EL (cell line): ENCODE results near the gene EEF1AKMT1.
A peak's percentile ranks its signal among the peaks of the same experiment; 100 is the strongest.

Source experiments
- DNase-seq: peaks from one replicate; pipeline ENCODE4 v3.0.0-alpha.2; 2016

The EEF1AKMT1 gene, protein sequence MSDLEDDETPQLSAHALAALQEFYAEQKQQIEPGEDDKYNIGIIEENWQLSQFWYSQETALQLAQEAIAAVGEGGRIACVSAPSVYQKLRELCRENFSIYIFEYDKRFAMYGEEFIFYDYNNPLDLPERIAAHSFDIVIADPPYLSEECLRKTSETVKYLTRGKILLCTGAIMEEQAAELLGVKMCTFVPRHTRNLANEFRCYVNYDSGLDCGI

DNA sequence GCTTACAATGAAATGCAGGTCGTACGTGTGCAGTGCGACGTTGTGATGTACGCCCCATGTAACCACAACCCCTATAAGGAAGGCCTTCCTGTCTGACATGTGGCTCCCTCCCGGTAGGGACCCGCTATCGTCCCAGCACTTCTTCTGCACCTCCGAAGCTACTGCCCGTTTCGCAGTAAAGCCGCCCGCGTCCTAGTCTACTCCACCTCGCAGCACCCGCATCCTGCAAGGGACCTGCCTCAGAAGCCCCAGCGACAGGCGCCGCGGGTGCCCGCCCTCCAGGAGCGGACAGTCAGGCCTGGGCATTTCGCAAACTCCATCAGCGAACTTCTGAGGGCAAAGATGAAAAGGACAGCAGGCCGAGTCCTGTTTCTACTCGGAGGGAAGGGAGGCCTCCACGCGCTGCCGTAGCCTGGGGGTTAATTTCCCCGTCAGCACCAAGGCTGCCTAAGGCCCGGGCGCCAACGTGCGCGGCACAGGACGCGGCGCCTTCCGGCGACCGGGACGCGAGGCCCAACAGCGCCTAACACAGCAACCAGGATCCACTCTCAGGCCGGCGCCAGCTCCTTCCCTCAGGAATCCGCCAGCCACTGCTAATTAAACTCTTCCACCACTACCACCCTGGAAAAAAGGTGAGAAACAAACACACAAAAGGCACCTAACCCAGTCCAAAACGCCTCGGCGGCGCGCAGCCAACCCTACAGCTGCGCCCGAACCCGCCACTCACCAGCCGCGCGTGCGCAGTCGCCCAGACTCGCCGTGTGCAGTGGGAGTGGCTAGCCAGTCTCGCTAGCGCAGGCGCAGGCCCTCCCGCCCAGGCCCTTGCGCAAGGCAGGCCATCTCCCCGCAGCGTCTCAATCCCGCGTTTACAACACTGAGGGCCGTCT is at the start of gene EEF1AKMT1:
TSS of gene EEF1AKMT1 (minus strand) at position 768 of the 887 bp plus-strand sequence. CDS start 16,363 bp downstream, outside the sequence.
- peak; percentile 91 for DNase-seq

DNA sequence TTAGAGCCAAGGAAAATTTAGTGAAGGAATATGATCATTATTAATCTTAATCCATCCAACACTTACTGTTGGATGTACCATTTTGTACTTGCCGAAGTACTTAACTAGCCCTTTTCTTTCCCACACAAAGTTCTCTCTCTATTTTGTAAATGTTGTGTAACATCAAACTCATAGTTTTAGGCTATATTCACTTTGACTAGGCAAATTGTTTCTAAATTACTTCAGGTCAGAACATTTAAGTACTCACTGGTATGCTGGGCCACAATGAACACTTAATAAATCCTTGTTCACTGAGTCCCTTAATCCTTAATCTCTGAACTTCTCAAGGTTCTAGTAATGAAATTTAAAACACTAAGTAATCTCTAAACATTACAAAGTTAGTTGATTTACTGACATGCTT is 49.3 kb upstream of the EEF1AKMT1 start:
- DNase-seq: no peak

DNA sequence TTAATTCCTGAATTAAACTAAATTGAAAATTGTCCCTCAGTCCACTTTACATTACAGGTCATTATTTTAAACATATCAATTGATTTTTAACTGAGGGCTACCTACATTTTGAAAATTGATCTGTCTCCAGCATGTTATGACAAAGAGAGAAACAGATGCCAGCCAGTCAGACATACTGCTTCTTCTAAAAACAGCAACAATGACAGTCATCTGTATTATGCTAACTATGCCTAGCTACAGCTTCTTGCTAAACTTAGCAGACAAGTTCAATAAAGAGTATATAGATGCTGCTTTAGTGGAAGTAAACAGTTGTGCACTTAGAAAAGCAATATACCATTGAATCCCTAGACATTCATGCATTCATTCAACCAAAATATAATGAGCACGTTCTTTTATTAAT is 48.6 kb upstream of the EEF1AKMT1 start:
- no peak for DNase-seq

DNA sequence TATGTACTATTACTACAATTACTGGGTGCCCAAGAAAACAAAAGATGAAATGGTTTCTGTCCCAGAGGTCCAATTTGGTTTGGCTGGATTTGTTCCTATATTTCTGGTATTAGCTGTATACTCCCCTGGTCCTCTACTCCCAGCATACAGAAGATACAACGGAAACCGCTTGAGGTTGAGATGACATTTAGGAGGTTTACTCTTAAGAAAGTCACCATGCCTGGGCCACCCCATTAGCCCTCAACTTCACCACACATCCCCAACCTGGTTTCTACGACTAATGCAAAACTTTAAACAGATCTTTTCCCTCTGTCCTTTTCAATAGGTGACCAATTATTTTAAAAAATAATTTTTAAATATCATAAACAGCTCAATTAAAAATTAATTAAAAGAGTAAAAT is 46.0 kb upstream of the EEF1AKMT1 start:
- no peak for DNase-seq

DNA sequence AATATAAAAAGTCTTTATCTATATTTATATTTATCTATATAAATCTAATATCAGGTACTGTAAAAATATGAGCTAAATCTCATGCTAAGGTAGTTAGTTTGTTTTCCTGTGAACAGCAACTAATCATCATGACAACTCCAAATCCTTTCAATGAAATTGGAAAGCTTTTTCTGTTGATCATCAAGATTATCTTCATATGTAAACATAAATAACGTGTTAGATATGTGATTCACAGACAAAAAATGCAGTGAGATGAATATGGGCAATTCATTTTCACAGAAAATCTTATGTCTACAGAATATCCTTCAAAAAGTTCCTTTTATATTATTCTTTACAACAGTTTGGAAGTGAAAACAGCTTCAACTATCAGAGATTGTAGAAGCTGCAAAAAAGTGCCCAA is 41.7 kb upstream of the EEF1AKMT1 start:
- DNase-seq: peak; percentile 41

DNA sequence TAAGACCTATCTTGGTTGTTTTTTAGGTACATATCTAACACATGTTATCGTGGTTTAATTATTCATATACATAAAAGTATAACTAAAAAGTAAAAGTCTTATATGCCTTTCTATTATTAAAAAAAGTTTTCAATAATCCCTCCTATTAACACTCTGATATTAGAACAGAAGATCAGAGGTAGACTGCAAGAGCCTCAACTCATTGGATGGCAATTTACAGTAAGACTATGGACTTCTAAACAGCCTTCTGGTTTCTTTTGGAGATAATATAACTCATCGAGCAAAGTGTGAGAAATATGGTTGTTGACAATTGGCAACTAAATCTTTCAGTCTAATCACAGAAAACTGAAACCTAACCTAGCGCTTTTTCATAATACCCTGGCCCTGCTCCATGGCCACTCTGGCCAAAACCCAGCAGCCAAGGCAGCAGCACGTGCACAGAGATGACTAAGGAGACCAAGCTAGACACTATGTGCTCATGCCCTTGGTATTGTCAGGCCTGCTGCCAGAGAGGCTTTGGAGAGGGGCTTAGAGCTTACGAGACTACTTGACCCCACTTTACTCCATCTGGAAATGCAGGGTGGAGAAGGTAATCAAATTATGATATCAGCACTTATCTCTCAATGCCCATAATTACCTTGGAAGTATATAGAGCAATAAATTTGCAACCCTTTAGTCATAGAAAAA is 40.6 kb upstream of the EEF1AKMT1 start:
- DNase-seq: peak; percentile 97

DNA sequence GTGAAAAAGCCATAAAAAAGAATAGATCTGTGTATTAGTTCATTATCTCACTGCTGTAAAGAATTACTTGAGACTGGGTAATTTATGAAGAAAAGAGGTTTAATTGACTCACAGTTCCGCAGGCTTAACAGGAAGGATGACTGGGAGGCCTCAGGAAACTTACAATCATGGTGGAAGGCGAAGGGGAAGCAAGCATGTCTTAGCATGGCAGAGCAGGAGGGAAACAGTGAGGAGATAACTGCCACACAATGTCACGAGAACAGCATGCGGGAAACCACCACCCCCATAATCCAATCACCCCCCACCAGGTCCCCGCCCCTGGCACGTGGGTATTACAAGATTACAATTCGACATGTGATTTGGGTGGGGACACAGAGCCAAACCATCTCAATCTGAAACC is 39.1 kb upstream of the EEF1AKMT1 start:
- no peak for DNase-seq

DNA sequence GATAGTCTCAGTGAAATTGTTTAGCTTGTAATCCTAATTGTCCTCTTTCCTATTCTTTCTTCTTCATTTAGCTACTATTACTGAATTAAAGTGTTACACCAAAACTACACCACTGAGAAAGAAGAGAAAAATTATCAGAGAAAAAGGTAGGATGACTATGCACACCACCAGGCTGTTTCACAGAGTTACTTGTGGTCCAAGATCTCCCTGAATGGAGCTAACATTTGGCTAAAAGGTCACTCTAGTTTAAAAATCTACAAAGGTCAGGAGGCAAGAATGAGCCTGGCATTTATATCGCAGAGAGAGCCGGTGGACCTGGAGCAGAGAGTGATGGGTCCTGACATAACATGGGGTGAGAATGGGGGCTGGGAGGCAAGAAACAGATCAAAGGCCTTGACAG is 37.0 kb upstream of the EEF1AKMT1 start:
- DNase-seq: no peak

DNA sequence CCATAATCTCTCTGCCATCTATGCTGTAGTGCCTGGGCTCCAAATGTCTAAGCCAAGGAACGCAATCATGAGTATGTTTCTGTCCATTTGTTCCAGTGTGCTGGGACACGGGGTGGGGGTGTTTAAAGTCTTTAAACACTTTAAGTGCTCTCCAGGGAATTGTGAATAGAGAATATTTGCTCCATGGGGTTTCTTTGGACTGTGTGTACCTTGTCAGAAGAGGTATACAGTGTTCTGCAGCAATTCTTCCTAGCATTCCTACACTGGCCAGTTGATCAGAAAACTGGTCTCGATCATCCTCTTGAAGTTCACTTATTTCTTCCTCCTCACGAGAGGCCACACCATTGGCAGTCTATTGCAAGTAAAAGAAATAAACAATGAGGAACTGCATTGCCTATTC is 35.1 kb upstream of the EEF1AKMT1 start:
- DNase-seq: no peak

DNA sequence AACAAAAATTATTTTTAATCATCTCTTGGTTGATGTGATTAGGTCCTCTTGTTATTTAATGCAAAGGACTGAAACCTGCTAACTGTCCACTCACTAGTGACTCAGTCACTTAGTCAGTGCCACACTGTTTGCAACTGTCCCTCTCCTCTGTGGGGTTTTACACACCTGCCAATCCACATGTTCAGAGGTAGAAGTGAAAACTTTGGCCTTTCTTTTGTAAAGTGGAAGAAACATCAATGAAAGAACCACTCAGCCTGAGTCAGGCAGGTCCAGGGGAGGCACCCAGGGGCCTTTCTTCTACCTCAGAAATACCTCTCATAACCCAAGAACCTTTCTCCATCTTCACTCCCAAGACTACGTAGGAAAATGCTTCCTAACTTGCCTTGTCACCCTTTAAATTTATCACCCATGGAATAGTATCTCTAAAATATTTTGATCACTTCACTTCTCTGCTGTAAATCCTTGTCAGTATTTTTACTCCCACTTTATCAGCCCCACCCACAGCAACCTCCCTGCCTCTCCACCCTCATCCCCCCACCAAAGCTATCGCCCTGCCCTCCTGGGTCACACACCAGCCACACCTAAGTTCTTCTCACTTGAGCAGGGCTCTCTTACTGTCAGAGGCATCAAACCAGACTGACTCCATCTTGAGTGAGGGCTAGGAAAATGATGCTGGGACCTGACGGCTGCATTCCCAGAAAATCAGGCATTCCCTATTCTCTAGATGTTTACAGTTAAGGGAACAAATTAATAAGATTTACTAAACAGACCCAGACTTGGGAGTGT is 29.6 kb upstream of the EEF1AKMT1 start:
- DNase-seq: no peak

DNA sequence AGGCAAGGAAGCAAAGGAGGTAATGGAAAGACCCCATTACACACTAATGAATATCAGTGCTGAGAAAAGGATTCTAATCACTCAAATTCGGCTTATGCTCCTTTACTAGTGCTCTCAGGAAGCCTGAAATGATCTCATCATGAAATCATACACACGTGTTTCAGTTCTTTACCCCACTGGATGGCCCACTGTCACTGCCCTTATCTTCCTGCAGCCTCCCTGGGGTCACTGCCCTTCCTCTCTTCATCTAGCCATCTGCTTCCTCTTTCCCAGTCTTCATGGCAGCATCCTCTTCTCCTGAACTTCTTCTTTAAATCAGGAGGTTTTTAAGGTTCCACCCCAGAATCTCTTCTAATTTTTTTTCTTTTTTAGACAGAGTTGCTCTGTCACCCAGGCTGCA is 27.9 kb upstream of the EEF1AKMT1 start:
- DNase-seq: peak; percentile 8

DNA sequence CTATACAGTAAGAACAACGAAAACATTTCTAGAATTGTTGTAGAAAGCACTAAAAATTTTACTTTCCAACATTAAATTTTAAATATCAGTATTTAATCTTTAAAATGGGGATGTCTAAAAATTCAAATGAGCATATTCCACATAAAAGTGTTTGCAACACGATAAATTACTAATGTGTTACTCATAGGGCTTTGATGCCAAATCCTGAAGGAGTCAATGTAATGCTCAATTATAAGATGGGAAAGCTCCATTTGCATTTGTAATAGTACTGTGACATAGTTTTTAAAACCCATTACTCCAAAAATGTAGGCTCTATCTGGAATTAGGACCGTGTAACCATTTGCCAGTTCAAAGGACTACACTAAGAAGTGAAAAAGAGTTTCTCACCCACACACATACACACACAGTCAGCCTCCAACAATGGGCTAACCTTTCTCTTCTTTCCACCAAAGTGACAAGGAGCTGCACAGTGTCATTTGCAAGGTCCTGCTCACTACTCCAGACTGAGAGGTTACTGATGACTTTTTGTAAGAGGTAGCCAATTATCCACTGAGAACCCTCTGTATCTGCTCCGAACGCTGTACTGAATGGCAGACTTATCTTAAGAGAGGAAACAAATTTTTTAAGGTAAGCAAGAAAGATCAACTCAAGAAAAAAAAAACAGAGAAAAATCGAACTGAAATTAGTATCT is 26.1 kb upstream of the EEF1AKMT1 start:
- peak; percentile 52 for DNase-seq

DNA sequence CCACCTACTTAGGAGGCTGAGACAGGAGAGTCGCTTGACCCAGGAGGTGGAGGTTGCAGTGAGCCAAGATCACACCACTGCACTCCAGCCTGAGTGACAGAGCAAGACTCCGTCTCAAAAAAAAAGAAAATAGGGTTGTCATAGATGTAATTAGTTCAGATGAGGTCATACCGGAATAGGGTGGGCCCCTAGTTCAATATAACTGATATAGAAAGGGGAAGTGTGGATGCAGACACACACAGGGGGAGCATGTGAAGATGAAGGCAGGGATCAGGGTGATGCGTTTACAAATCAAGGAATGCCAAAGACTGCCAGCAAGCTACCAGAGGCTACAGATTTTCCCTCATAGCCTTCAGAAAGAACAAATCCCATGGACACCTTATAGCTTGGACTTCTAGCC is 24.3 kb upstream of the EEF1AKMT1 start:
- DNase-seq: no peak

DNA sequence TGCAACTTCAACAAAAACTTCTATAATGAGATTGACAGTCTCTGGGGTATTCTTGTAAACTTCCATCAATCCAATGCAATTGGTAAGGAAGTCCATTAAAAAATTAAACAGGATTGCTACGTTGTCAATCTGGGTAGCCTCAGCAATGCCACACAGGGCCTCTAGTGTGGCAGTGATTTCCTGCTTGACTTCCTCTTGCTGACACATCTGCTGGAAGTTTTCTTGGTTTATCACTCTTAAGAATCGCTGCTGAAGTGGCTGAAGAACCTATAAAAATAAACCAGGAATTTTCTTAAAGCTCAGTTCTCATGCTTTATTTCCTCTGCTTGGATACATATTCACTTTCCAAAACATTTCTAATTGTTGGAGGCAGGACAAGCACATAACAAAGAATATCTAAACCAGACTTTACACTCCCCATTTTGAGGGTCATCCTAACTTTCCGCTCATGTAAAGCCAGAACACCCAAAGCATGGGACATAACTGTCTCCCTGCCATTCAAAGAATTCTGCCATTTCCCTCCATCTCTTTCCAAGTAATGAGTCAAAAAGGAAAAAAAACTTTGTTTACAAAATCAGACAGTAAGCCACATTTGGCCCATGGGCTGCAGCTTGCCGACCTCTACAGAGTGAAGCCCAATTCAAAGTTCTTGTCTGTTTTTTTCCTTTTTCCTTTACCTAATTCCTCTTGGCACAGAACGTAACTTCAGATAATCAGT is 23.2 kb upstream of the EEF1AKMT1 start:
- DNase-seq: peak; percentile 65

DNA sequence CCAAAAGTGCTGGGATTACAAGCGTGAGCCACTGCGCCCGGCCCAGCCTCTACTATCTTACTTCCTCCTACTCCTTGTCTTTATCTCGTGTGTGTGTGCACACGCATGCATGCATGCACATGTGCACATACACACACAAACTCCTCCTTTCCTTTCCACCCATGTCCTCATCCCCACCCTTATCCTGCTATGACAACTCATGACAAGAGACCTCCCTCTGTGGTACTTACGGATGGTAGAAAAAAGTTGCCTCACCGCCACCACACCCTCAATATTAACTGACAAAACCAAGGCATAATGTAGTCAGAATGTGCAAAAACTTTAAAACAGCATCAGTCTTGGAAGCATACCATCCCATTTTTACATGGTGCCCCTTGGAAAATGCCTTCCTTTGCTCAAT is 15.9 kb upstream of the EEF1AKMT1 start:
- no peak for DNase-seq

DNA sequence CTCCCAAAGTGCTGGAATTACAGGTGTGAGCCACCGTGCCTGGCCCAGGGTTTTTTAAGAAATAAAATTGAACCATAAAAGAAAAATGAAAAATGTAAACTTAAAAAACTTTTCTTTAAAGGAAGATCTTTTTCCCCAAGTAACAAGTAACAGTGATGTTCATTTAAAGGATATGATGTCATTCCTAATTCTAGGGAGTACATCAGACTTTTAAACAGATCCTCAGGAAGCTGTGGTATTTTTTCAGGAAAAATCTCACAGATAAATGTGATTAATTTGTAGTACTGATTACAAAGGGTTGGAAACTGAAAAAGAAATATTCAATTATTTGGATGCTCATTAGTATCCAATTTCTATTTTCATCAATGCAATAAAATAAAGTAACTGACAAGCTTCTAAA is 14.6 kb upstream of the EEF1AKMT1 start:
- DNase-seq: no peak

DNA sequence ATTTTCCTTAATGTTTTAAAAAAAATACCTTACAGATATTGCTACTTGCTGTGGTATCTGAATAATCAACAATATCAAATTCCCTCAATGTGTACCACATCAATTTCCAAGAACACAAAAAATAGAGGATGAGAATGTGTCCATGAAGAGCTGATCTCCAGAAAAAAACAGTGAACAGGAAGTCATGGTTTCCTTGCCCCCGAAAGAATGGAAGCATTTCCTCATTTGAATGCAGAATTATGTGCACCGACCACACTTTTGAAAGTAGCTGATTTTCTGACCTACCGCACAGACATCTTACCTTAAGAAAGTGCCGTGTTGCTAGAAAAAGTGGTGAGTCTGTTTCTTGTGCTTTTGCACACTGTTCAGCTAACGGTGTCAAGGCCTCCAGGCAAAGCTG is 13.4 kb upstream of the EEF1AKMT1 start:
- no peak for DNase-seq

DNA sequence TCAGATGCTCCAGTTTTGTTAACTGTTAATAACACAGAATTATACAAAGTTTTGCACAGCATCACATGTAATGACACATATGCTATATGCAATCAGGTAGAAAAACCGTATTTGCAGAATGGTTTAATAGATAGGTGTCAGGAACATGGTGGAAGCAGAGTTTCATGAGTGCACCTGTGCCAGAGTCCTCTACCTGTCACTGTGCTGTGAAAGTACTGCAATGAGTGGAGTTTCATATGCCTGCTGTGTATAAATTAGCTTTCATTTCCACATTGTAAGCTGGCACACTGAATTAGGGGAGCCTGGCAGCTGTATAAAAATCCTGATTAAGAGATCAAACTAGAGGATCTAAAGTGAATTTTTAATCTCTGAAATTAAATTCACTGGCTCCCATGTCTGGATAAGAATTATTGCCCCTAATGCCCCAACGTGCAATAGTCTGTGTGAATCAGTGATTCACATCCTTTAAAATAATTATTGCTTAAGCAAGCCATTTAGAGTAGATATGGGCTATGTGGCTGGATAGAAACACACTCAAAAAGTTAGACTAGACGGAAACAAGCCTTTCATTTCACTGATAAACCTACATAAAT is 8.5 kb upstream of the EEF1AKMT1 start:
- no peak for DNase-seq

DNA sequence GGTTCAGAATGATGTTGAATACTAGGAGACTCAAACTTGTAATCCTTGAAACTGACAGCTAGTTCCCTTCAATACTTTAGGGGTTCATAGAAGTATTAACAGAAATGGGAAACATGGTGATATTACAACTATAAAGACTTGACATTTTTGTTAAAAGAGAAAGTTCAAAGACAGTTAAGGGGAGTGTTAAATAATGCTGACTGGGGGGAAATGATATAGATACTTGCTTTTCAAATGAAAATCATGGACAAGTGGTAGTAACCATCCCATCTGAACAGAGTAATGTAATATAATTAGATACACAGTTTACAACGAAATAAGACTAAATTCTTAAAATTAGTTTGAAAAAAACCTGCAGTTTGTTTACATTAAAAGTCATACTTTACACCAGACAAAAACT is 6.6 kb upstream of the EEF1AKMT1 start:
- no peak for DNase-seq

DNA sequence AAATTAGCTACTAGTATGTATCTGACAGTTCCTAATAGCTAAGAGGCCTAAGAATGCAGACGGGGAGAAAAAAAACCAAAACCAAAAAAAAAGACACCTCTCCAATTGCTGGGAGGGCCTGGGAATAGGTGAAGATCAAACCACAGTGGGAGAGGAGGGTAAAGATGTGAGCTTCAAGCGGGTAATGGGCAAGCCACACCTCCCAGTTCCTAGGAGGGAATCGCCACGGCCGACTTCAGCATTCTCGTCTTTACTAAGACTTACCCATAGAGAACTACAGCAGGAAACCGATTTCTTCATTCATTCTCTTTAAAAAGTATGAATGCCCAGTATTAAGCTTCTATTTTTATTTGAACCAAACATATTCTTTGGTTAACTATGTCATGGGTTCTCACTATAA is 5.6 kb upstream of the EEF1AKMT1 start:
- DNase-seq: no peak

DNA sequence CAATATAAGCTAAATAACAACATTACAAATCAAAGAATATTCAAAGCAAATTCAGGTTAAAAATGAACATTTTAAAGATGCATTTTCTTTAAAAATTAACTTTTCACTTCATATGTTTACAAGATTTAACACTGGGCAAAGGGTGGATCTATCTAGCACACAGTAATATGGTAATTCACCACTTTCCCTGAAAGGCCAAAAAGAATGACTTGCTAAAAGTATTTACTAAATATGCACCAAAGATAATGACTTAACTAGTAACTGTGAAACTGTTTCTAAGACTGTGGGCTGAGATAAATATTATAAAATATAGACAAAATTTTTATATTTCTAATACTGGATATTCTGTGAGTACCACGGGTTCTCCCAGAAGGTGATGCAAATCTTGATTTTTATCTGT is 4.5 kb upstream of the EEF1AKMT1 start:
- DNase-seq: no peak
